Left cardiac atrium (tissue), 4 donors: ENCODE measurements around the gene TRIM50. TPM values are rescaled to one million over a fixed set of nuclear protein-coding genes. Genes with fewer than 3 reads are reported as not detected.
"Not testable (repeated sequence)": the region's sequence is repeated elsewhere in the genome, so short reads cannot be mapped to it uniquely, and the experiment has no call there.

Experiments used
- ATAC-seq, 2 donors: fragments of 200-7000 bp; cut with Tn5 transposase; one replicate each; pipeline ENCODE4 v1.9.1; 2020; ENCODE audit warnings: mild to moderate bottlenecking in 2 of 2, moderate library complexity in 2 of 2
- DNase-seq: peaks from one replicate; pipeline ENCODE4 v3.0.0-alpha.2; 2020
- intact Hi-C, 2 donors: fragments of 100-400 bp; cut with DNase I; formaldehyde crosslinking; loops; one replicate each; pipeline versions ENCODE4 v1.14.1 to v1.15.1; 2022 to 2023
- total RNA-seq, 2 donors: library from RNA; stranded (reverse); fragmentation: NEBNext Ultra II Directional; extraction: Animal tissue kit (Norgen Biotek cat#: 25700); gene quantifications; one replicate each; pipeline ENCODE4 v1.2.1, GENCODE V29; 2021
- donor health status: DM: no; HTN: yes; CAD: no.
- donor health status: DM: no; HTN: yes; CAD: no; lungs with severe emphysema.
- donor health status: DM: yes; HTN: yes; CAD: no.
- donor health status: Dilated cardiomyopathy.

Gene TRIM50
- total RNA-seq, 2 donors from 2014 or later, result 0.56 TPM; not detected in 1

DNA sequence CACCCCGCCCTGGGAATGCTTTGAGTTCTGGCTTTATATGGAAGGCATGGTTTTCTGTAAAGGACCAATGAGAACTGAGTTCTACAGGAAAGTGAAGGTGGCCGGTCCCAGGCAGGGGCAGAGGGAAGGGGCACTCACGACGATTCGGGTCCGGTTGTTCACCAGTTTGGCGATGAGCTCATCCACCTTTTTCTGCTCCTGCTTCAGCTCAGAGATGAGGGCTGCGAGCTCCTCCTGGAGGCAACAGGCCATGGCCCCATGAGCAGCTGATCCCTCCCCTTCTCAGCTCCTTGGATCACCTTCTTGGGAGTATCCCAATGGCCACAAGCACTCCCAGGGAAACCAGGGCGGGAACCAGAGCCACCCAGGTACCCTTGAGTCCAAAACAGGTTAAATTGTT is 7.9 kb downstream of the TRIM50 start:
- intact Hi-C loops, ATAC-seq, DNase-seq: not testable (repeated sequence)

DNA sequence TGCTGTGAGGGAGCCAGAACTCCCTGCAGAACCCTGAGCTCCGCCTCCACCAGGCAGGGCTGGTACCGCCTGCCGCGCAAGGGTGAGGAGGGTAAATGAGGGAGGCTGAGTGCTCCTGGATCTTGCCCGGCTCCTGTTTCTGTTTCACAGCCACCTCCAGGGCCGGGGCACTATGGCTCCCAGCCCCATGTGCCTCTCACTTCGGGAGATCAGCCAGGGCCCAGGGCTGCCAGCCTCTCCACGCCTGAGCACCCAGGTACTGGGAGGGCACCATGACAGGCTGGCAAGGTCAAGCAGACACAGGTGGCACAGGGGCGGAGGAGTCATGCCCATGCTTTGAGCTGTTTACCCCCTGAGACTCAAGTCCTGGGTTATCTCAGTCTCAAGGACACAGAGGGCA is 8.3 kb downstream of the TRIM50 start:
- DNase-seq, ATAC-seq, intact Hi-C loops: not testable (repeated sequence)

DNA sequence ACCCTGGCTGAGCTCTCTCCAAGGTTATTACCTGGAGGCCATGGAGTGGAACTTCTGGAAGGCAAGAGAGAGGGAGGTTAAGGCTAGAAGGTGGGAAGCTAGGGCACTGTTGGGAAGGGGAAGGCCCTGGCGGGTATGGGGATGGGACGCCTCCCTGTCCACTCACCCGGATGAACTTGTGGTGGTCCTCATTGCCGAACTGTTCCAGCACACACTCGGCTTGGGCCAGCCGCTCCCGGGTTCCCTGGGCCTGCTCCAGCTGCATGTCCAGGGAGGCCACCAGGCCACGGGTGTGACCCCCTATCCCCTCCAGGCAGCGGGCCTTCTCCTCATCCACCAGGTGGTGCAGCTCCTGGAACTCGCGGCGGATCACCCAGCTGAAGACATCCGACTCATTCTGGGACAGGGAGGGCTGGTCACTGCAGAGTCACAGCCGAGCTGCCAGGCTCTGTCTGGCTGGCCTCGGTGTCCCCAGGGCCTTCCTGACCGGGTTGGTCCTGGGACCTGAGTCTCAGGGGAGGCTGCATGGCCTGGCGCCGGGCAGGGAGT is 9.2 kb downstream of the TRIM50 start:
- not testable (repeated sequence) for ATAC-seq

DNA sequence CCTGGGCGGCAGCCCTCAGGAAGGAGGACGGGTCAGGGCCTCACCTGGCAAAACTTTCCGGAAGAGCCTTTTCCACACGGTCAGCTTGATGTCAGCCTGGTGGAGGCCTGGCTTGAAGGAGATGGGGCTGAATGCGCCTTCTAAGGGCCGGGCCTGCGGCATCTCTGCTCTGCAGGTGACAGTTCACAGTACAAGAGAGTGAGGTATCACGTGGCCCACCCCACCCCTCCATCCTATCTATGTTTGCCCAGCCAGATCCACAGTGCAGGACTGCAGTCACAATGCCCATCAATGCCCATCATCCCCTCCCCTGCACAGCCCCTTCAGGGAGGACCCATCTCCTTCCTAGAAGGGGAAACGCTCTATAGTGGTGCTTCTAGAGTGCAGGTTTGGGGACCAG is 11.4 kb downstream of the TRIM50 start:
- intact Hi-C loops, result no loop called here
- ATAC-seq, result no peak
- no peak for DNase-seq

More for the DNA sequence above, 9.2 kb downstream of the TRIM50 start:
- intact Hi-C loops, DNase-seq: not testable (repeated sequence)

DNA sequence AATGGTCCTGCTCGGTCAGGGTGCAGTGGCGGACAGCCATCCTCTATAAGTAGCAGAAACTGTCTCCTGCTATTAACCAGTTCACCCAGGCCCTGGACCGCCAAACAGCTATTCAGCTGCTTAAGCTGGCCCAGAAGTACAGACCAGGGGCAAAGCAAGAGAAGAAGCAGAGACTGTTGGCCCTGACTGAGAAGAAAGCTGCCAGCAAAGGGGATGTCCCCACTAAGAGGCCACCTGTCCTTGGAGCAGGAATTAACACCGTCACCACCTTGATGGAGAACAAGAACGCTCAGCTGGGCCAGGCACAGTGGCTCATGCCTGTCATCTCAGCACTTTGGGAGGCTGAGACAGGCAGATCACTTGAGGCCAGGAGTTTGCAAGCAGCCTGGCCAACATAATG is 13.6 kb downstream of the TRIM50 start:
- no peak for ATAC-seq
- intact Hi-C loops, result no loop called here
- DNase-seq, result no peak

DNA sequence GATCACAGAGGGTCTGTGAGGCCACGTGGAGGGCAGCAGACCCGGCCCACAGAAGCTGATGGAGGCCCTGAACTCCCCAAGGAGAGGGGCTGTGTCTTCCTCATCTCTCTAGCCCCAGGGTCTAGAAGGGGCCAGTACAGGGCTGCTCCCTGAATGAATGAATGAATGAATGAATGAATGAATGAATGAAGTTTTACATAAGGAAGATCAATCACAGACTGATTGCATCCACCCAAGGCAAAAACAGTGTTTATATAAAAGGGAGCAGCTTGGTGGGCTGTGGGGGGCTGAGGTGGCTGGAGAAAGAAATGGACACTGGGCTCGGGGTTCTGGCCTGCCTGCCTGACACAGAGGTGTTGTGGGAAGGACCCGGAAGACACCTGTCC is 14.4 kb downstream of the TRIM50 start:
- intact Hi-C loops, result no loop called here
- ATAC-seq, result no peak
- no peak for DNase-seq

DNA sequence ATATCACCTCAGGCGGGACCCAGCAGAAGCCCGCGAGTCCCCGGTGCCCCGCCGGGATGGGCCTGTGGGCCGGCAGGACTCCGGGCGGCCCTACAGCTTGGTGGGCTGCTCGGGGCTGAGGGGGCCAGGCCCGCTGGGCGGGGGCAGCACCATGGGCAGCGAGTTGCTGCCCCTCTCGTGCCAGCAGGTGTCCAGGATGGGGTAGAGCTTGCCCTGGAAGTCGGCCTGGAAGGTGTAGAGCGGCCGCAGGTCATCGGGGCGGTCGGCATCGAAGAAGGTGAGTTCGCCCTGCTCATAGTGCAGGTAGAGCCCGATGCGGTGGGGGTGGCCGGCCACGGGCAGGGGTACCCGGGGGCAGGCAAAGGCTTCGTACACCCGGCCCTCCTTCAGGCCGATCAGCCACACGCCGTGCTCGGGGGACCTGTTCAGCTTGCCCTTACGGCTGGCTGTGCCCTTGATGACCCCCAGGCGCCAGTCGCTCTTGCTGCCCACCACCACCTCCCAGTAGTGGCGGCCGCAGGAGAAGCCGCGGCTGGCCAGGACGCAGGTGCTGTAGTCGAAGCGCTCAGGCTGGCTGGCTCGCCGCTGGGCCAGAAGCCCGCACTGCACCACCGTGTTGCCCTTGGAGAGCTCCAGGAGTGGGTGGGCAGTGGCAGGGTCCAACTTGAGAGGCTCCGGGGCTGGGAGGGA is 14.9 kb downstream of the TRIM50 start:
- no peak for ATAC-seq
- intact Hi-C loops, result no loop called here

DNA sequence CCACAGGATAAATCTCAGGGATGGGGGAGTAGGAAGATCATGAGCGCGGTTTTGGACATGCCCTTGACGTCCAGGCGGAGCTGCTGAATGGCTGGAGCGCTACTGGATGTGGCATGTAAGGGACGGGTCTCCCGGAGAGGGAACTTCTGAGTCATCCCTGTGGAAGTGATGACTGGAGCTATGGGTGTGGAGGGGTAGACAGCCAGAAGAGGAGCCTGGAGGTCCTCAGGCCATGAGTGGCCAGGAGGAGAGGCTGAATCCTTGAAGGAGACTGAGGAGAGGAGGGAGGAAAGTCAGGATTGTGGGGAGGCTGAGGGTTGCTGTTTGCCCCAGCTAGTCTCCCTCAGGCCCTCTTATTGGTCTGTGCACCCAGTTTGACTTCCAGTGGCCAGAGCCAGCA is 16.5 kb downstream of the TRIM50 start:
- intact Hi-C loops, ATAC-seq, DNase-seq: not testable (repeated sequence)

More for the DNA sequence above, 14.9 kb downstream of the TRIM50 start:
- DNase-seq, result no peak

DNA sequence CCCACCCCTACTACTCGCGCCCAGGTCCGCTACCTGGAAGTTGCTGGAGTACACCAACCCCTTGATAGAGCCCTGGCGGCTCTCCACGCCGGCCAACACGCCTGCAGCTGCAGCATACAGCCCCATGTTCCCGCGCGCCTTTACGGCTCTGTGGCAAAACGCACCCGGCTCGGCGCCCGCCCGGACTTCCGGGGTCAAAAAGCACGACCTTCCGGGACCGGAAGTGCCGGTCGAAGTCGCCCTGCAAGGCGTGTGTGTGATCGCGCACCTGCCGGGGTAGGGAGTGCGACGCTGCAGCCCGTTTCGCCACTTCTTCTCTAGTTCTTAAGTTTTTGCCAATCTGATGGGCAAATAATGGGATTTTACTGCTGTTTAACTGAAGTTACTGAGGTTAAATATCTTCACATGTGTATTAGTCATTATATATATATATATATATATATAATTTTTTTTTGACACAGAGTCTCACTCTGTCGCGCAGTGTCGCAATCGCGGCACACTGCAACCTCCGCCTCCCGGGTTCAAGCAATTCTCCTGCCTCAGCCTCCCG is 19.1 kb downstream of the TRIM50 start, which contains the start of gene NSUN5:
Gene NSUN5 (minus strand): TSS at position 162 of the 550 bp plus-strand sequence. CDS start 36 bp downstream, at position 126.
- peak; percentile 92 for DNase-seq
- ATAC-seq, result peak; percentile 94 to 98
- intact Hi-C loops, result no loop called here

DNA sequence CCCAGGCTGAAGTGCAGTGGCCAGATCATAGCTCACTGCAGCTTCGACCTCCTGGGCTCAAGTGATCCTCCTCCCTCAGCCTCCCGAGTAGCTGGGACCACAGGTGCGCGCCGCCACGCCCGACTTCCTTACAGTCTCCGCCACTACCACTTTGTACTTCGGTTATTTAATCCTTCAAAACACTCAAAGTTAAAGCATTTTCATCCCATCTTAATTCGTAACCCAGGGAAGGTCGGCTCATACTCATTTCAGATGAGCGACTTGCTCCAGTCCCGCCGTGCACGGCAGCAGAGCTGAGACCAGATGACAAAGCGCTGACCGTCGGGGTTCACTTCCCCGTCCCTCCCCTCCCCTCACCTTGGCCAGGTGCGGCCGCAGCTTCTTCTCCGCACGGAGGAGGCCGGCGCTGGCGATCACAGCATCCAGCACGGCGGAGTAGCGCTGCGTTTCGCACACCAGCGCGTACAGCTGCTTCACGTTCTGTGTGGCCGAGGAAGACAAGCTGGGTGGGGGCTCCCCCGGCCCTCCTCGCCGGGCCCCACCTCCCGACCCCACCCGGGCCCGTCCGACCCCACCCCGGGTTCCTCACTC is 19.7 kb downstream of the TRIM50 start:
- DNase-seq (no peak), ATAC-seq (peak; percentile 41 to 49)
- intact Hi-C loops, result no loop called here

DNA sequence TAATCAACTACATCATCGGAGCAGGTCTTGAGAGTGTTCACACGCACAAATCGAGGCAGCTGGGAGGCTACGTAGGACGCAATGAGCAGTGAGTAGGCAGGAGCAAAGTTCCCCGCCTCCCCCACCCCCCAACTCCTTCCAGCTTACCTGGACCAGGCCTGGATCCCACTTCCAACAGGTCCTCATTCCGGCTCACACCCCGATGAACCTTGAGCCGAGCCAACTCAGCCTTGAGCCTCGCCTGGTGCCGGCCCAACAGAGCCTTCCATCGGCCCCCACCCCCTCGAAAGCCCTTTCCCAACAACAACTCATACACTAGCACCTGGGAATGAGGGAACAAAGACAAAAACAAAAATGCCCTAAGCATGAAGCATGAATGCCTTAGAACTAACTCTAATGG is 20.4 kb downstream of the TRIM50 start:
- no peak for ATAC-seq
- DNase-seq, result no peak
- intact Hi-C loops, result no loop called here

DNA sequence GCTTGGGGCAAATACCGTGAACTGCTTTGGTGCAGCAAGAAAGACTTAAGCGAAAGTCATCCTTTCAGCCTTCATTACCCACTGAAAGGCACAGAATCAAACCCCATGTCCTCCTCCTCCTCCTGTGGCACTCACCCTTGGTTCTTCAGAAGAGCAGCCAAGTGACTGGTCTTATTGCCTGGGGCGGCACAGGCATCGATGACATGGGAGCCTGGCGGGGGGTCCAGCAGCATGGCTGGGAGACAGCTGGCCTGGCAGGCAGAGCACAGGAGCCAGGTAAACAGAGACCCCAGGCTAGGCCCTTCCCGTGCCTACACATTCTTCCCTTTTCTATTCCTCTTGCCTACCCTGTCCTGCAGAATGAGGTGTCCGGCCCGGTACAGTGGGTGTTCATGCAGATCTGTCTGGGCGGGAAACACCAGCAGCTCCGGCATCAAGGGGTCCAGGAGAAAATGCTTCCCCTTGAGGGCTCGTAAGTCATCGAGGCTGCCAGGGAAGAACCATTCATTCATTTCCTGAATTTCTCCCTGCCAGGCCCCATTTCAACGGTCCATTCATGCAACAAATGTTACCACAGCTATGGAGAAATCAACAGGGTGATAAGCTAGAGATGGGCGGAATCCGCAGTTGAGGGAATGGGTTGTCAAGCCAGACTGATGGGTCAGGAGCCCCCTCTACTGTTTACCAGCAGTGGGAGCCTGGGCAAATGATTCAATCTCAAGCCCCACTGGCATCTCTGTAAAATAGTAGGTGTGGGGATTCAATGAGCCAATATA is 23.1 kb downstream of the TRIM50 start:
- ATAC-seq, DNase-seq, intact Hi-C loops: not testable (repeated sequence)

DNA sequence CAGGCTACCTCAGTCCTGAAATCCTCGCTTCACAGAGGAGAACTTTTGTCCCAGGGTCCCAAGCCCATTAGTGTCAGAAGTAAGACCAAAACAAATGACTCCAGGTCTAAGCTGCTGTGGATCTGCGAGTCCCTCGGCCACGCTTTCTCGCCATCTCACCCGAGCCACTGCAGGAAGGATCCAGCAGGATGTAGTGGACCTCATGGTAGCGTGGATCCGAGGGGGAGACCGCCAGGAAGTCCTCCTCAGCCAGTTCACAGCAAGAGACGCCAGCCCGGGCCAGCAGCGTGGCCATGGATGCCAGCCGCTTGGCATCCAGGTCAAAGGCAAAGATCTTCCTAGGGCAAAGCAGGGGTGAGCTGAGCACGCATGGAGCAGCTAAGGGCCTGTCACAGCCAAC is 23.8 kb downstream of the TRIM50 start:
- DNase-seq (no peak), ATAC-seq (no peak)
- intact Hi-C loops, result no loop called here

DNA sequence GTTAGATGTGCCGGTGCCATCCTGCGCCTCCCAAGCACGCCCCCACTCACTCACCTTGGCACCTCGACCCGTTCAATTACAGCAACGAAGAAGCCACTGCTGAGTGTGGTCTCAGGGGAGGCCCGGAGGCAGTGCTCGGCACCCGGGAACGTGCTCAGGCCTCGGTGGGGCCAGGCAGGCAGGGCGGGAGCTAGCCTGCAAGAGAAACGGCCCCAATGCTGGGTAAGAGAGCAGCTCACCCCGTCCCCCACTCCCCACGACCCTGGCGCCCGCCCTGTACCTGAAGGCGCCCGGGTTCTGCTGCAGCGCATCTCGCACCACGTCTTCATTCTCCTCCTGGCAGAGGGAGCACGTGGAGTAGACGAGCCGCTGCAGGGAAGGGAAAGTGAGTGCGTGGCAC is 24.3 kb downstream of the TRIM50 start:
- intact Hi-C loops, result no loop called here
- ATAC-seq (no peak), DNase-seq (no peak)

DNA sequence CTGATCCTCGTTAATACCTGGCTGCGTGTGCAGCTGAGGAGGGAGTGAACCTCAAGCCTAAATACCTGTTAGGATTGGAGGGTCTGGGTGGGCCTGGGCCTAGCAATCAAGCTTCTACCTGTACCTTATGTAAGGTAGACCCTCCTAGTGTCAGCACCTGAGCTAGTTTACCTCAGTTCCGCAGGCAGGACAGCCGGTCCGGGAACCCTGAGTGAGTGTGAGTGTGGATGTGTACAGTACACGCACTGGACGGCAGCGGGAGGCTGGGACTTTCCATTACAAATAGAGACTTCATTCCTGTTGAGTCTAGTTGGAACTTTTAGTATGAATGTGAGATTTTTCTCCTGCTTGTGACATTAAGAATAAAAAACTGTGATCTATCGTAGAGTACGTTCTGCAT is 25.0 kb downstream of the TRIM50 start:
- ATAC-seq, DNase-seq, intact Hi-C loops: not testable (repeated sequence)

DNA sequence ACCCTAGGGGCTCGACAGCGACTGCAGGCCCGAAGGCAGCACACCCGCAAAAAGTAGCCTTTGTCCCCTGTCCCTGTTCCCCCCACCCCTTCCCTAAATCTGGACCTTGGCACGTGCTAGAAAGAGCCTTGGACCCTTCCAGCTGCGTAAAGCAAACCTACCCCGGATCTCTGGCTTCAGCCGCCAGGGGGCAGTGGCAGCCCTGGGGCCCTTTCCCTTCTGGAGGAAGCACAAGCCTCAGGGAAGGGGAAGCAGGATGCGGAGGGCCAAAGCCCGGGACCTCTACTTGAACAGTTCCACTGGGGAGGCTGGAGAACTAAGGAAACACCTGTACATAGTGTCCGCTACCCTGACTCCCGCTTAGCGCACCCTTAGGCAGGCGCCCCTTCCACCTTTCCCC is 26.8 kb downstream of the TRIM50 start:
- peak; percentile 8 to 14 for ATAC-seq
- DNase-seq, intact Hi-C loops: not testable (repeated sequence)

DNA sequence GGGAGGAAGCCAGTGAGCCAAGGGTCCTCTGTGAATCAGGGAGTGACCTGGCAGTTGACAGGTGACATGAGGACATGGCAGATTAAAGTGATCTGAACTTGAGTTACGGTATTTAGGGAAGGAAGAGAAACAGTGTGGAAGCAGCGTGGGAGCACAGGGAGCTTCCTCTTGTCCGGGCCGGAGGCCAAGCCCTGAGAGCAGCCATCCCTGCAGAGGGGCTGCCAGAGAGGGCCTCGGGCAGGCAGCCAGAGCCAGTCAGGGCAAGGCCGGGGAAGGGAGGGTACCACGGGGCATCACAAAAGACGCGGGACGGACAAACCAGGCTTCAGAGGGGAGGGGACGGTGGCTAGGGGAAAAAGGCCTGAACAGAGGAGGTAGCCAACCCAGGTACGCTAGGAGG is 28.1 kb downstream of the TRIM50 start:
- DNase-seq, intact Hi-C loops: not testable (repeated sequence)
- ATAC-seq, result peak; percentile 57 to 81

DNA sequence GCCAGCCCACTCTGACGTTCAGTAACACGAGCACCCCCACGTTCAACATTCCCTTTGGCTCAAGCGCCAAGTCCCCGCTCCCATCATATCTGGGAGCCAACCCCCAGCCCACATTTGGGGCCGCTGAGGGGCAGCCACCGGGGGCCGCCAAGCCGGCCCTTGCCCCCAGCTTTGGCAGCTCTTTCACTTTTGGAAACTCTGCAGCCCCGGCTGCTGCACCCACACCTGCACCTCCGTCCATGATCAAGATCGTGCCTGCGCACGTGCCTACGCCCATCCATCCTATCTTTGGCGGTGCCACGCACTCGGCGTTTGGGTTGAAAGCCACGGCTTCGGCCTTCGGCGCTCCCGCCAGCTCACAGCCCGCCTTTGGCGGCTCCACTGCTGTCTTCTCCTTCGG is 30.2 kb downstream of the TRIM50 start:
- ATAC-seq, intact Hi-C loops, DNase-seq: not testable (repeated sequence)

DNA sequence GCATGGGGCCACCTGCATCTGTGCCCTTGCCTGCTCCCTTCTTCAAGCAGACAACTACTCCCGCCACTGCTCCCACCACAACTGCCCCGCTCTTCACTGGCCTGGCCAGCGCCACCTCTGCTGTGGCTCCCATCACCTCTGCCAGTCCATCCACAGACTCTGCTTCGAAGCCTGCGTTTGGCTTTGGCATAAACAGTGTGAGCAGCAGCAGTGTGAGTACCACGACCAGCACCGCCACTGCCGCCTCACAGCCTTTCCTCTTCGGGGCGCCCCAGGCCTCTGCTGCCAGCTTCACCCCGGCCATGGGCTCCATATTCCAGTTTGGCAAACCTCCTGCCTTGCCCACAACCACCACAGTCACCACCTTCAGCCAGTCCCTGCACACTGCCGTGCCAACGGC is 30.6 kb downstream of the TRIM50 start:
- intact Hi-C loops, ATAC-seq, DNase-seq: not testable (repeated sequence)
